Cortex of kidney (tissue), 1 donor: ENCODE data around the gene TMEM240.
"Not testable (repeated sequence)": the region's sequence is repeated elsewhere in the genome, so short reads cannot be mapped to it uniquely, and the experiment has no call there.

Source experiments
- DNase-seq: peaks from one replicate; lab custom pipeline; 2025; lab: John Stamatoyannopoulos, UW

Gene TMEM240

DNA sequence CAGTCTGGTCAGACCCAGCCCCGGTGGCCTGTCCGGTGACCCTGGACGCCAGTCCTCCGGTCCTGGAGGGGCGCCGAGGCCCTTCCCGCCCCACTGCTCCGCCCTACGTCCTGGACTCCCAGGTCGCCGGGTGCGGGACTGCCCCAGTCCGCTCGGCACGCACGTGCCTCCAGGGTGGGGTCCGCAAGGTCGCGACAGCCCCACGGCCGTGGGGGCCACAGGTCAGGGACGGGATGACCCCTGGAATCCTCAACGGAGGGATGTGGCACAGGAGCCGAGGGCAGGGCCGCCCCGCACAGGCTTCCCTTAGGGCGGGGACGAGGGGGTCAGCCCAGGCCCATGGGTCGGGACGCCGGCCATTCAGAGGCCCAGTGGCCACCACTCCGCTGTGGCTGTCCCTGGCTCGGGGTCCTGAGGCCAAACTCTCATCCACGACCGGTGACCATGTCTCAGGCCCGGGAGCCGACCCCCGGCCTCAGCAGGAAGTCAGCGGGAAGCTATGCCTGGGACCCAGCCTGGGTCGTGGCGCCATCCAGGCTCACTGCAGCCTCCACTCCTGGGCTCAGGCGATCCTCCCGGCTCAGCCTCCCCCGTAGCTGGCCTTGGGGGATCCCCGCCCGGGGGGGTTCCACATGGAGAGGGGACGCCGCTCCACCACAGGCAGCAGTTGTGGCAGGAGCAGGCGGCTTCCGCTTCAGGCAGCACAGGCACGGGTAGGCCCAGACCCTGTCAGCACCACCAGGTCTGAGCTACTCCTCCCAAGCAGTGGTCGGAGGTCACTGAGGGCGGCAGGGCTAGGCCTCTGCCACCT, 599 bp upstream of the TMEM240 start:
- no peak for DNase-seq

DNA sequence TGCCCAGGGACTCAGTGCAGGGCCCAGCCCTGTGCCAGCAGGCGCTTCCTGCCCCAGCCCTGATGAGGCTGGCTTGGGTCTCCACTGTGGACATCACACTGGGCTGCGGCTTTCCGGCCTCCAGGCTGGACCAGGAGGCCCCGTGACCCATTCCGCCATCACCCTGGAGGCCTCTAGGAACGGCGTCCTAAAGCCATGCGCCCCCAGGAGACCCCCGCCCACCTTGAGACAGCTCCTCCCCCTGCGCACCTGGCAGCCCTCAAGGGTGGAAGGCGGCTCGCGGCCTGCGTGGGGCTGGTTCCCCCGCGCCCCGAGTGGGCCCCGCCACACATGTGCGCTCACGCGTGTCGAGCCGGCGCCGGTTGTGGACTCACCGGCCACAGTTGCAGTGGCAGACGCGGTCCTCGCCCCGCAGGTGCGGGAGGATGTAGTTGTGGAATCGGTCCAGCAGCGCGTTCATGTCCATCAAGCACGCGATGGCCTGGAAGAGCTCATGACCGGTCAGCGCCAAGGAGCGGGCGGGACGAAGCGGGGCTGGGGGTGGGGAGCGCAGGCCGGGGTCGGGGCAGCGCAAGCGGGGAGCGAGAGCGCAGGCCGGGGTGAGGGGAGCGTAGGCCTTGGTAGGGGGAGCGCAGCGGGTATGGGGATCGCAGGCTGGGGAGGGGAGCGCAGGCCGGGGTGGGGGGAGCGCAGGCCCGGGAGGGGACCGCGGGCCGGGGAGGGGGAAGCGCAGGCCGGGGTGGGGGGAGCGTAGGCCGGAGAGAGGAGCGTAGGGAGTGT, 924 bp downstream of the TMEM240 start:
- no peak for DNase-seq

DNA sequence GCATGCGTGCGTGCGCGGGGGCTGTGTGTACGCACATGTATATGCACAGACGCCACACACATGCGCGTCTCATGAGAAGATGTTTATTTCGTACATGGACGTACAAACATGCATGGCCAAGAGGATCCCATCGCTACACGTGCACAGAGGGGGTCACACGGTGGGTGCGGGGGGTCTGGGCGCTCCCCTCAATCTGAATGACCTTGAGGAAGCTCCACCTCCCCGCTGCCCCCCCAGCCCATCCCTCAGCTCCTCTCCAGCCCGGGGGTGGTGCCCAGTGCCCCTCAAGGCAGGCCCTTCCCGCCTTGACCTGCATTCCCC, 1.5 kb downstream of the TMEM240 start:
- no peak for DNase-seq

DNA sequence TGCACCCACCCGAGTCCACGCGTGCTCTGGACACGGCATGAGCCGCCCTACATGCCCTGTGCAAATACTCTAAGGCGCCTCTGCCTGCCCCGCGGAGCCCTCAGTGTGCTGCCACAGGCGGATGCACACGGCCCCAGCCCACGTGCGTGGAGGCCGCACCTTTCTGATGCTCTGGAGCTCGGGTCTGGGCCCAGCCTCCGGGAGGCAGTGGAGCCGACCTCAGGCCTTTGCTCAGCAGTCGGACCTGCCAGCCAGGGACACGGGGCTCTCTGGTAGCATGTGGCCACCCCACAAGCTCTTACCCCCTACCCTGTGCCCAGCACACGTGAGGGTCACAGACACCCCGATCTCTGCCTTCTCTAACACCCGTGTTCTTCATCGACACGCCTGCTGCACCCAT, 2.1 kb downstream of the TMEM240 start:
- no peak for DNase-seq

DNA sequence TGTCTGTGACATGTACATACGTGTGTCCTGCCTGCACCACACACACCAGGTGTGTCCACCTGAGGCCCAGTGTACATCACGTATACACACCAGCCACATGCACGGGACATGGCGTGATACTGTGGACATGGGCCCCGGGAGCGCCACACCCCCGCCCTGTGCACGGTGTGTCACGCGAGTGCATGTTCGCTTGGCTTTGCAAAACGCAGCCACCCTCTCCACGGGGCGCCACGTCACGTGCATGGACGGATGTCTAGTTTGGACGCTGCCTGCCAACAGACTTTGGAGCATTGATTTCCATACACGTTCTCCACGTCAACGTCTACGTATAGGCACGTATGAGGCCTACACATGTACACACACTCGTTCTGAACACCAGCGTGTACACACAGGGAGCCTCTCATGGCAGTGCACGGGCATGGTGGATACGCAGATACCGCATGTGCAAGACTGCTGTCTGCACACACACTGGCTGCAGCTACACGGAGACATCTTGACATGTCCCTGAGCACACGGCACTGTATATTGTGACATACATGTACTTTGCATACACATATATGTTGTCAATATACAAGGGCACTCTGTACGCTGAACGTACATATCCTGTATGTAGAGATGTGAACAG, 2.7 kb downstream of the TMEM240 start:
- DNase-seq, result no peak

DNA sequence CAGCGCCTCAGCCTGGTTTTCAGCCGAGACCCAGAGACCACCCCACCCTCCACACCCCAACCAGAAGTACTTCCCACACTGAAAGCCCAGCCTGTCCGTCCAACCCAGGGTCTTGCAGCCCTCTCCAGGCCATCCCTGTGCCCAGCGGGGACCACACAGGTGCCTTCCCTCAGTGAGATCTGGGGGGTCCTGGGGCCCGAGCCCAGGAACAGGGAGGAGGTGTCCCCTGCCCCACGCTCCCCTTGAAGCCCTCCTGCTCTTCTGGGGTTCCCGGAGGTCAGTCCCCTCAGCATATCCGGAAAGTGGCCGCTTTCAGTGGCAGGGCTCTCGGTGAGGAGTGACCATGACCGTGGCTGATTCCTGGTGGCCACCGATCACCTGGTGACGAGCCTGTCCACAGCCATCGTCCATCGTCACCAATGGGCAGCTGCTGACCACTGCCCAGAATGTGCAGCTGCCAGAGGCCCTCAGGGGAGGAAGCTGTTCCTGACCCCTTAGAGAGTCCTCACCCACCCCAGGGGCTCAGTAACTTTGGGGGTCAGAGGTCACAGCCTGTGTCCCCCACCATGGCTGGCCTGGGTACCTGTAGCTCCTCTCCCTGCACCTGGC, 3.4 kb downstream of the TMEM240 start:
- no peak for DNase-seq

DNA sequence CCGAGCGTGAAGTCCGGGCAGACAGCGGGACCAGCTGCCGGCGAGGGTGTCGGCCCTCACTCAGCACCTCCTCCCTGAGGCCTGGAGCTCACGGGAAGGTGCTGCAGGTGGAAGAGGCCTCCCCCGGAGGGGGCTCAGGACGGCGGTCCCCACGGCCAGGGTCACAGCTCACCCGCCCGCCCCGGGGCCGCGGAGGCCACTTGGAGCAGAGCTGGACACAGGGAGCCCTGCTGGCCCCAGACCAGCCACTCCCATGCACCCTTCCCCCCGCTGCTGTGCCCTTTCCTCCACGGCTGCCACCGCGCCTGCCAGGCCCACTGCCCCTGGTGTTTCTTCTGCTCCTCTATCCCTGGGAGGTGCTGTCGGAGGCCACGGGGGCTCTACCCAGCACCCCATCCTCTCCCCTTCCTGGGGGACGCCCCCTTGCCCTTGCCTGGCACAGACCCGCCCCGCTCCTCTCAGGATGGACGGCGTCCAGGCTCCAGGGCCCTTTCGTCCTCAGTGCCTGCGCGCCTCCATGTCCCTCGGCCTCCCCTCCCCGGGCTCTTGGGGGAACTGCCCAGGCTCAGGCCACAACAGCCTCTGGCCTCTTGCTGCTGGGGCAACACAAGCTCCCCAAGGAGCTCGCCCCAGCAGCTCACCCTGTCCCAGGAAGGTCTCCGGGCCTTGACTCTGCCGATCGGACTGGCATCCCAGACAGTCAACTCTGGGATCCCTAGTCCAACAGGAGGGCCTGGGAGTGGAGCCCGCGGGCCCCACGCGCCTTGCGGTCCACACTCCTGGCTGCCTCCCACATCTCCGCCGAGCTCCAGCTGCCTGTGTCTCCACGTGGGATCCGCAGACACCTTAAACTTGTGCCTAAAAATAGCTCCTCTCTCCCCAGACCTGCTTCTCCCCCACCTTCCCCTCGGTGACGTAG, 4.1 kb downstream of the TMEM240 start:
- DNase-seq, result no peak

DNA sequence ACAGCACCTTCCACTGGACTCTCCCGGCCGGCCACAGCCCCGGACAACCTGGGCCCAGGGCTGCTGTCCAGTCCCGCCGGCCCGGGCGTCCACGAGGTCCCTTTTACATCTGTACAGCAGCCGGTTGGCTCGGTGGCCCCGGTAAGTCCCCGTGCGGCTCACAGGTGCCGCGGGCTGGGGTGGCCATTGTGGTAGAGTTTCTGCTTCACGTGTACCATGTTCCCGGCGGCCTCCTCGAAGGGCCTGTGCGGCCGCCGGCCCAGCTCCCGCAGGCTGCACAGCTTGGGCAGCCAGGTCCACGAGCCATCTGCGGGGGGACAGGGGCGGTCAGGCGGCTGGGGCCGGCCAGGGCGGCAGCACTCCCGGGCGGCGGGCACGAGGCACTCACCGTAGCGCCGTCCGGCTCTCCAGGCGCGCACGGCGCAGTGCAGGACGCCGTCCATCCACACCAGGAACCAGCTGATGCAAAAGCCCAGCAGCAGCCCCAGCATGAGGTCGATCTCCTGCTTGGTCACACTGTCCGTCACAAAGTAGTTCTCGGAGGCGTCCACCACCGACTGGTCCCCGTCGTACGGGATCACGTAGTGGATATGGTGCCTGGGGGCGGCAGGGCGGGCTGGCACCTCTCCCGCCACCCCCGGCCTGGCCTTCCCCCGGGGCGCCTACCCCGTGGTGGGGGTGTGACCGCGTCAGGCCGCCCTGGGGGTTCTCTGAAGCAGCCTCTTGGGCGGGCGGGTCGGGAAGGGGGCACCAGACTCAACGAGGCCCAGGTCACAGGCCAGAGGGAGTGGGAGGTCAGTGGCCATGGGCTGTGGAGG, 5.0 kb downstream of the TMEM240 start:
- no peak for DNase-seq

DNA sequence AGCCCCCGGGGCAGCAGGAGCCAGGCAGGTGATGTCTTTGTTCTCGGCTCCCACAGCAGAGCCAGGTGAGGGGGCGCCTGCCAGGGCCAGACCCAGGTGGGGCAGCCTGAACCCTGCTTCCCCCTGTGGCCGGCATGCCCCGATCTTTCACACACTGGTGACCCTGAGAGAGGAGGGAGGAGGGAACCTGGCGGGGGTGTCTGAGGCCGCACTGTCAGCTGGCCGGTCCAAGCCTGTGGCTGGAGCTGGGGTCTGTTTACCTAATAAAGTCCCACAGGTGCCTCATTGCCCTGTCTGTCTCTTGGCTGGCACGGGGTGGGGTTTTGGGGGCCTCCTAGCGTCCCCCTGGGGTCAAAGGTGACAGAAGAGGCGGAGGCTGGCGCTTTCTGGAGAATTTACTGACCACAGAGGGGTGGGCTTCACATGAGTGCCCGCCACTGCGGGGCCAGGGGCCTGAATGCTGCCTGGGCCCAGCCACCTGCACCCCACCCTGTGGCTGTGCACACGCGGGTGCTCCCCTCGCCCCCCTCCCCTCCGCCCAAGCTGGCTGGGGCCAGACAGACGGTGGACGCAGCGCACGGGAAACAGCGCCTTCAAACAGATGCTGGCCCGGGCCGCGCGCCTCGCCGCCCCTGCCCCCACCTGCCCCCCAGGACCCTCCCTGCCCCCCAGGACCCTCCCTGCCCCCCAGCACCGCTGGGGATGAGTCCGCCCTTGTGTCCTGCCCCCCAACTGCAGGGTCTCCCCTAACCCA, 5.8 kb downstream of the TMEM240 start:
- DNase-seq, result no peak

DNA sequence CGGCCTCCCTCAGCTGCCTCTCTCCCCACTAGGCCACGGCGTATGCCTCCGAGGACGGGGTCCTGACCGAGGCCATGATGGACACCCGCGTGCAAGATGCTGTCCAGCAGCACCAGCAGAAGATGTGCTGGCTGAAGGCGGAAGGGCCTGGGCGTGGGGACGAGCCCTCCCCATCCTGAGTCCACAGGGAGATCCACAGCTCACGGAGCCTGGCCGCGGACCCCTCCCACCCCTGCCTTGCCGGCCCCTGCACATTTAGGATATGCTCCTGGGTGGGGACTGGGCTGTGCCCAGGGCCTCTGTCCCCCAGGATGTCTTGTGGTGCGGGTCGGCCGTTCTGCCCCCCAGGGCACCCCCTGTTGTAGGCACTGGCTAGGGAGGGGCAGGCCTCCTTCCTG, 6.5 kb downstream of the TMEM240 start:
- not testable (repeated sequence) for DNase-seq

DNA sequence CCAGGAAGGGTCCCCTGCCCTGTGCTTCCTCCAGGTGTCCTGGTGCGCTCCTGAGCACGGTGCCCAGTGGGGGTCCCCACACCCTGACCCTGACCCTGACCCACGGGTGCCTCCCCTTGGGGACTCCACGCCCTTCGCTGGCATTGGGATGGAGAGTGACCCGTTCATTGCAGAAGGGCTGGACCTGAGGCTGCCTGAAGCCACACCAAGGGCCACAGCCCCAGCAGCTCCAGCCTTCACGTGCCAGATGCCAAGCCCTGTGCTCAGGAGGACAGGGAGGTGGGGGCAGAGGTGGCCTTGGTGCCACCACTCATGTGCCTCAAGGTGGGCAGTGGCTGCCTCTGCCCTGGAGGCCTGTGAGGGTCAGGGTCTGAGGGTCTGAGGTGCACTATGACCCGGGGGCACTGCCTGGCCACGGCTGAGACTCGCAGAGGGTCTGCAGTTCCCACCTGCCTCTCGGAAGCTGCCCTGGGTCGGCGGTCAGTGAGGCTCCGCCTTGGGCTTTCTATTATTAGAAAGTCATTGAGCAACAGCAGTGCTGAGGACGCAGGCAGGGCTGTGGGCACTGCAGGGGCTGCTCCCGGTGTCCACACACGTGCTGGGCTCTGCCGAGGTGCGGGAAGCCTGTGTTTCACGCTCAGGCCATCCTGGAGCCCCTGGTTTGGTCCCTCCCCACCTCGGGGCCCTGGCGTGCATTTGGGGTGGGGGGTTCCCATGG, 7.1 kb downstream of the TMEM240 start:
- DNase-seq, result not testable (repeated sequence)

GRCh38 chr1:1531947-1532346, 8.5 kb downstream of the TMEM240 start:
- DNase-seq, result no peak

GRCh38 chr1:1529936-1530335, 10.5 kb downstream of the TMEM240 start:
- DNase-seq, result no peak

- DNase-seq, result no peak
Measured at GRCh38 chr1:1529321-1529720, 11.1 kb downstream of the TMEM240 start.

DNA sequence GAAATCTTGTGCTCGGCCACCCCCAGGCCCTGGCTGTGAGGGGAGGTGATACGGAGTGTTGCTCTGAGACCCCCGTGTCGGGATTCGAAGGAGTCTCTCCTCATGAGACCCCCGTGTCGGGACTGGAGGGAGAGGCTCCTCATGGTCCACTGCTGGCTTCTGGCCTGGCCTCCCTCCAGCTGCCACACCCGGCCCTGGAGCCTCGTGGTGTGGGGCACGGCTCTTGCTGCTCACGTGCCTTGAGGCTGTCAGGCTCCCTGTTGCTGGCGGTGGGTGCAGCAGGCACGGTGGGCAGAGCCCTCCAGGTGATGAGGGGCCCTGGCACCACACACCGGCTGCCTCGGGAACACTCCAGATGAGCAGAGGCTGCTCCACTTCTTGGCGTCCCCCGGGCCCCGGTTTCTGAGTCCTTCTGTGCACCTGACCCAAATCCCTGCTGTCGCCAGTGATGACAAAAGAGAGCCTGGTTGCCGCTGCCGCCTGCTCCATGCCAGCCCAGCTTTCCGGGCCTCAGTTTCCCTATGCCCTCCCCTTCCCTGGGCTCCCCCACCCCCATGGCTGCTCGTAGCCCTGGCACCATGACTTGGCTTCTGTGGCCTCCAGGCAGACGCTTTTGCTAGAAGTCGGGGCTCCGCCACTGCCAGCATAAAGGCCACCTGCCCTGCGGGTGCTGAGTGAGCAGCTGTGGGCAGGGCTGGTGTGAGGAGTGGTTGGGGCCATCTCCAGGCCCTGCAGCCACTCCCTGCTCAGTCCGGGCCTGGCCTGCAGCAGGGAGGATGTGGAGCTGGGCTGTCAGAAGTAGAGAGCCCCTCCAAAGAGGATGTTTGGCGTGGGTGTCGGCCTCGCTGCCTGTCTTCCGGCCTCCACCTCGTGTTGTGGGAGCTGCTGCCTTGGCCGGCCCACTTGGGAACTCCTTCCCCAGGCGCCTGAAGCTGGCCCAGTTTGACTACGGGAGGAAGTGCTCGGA, 11.8 kb downstream of the TMEM240 start:
- no peak for DNase-seq

GRCh38 chr1:1527092-1527816, 13.2 kb downstream of the TMEM240 start:
- DNase-seq, result no peak

DNA sequence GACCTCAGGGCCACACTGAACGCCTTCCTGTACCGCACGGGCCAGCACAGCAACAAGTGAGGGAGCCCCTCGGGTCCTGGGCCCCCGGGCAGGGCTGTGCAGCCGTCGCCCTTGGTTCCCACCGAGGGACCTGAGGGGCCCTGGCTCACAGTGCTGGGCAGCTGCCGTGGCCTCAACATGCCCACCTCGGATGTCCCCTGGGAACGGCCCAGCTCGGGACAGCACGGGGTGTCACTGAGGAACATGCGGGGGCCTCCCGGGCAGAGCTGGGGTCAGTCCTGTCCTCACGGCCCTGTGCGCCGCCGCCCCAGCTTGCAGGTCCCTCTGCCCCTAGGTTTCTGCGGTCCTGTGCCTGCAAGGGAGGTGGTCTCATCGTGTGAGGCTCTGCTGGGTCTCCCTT, 13.9 kb downstream of the TMEM240 start:
- DNase-seq, result not testable (repeated sequence)
